Measurements from ENCODE around the gene LRCH1.

The LRCH1 gene

DNA sequence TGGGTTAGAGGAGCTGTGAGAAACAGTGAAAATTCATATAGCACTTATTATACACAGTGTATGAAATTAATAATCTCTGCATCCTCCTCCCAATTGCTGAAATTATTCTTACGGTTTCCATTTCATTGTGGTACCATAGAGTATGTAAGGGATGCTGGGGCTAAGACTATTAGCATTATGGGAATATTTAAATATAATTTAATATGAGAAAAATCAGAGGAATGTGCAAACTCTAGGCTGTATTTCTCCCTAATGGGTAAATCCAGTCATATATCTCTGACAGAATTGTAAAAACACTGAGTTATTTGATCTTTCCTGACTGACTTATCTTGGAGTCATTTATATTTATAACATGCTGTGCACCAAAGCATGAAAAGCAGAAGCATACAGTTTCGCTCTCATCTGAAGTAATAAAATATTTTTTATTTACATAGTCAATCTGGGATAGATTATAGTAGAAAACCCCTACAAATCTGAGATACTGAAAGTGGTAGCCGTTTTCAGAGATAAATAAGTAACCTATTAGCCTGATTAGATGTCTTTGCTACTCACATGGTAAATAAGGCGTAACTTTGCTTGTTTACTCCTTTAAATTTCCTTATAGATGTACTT is 34.9 kb downstream of the LRCH1 start:
- no peak for DNase-seq (ENCODE audit: low read depth in 2 of 3, low spot score in 1 of 3)

DNA sequence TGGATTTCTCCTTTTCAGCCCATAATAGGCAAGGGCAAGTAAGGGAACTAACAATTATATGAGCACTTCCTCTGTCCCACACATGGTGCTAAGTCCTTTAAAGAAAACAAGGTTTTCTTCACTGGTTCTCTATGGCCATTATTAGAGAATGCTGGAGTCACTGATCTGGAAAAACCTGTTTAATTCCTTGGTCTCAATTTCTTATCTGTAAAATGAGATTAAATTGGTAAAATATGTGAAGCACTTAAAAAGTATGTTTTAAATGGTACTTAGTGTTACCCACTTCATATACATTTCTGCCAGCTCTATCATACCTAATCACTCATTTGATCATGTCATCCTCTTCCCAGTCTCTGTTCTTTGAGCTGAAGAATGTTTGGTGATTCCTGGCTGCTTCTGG is 39.4 kb downstream of the LRCH1 start:
- DNase-seq (ENCODE audit: low read depth in 2 of 3, low spot score in 1 of 3), result no peak

DNA sequence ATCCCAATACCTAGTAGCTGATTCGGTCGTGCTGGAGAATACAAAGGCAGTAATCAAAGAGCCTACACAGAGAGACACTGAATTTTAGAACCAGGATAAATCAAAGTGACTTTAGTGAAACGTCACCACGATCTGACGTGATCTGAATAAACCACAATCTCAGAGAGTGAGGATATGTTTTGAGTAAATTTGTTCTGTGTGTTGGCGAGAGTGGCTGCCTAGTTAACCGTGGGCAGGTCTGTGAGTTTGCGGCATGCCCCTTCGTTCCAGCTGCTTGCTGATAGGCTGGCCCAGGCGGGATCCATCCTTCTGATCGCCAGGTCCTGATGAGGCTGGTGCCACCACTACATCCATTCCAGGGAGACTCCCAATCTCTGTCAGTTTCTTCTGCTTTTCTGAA is 40.4 kb downstream of the LRCH1 start:
- DNase-seq (ENCODE audit: low read depth in 2 of 3, low spot score in 1 of 3), result peak; percentile 37 to 50 (median 41)

- no peak for DNase-seq (ENCODE audit: low read depth in 2 of 3, low spot score in 1 of 3)
Observed at GRCh38 chr13:46594374-46595078, 41.6 kb downstream of the LRCH1 start.

- DNase-seq (ENCODE audit: low read depth in 2 of 3, low spot score in 1 of 3), result no peak
Observed at GRCh38 chr13:46595136-46595884, 42.3 kb downstream of the LRCH1 start.

- no peak for DNase-seq (ENCODE audit: low read depth in 2 of 3, low spot score in 1 of 3)
Observed at GRCh38 chr13:46595885-46596275, 42.9 kb downstream of the LRCH1 start.

DNA sequence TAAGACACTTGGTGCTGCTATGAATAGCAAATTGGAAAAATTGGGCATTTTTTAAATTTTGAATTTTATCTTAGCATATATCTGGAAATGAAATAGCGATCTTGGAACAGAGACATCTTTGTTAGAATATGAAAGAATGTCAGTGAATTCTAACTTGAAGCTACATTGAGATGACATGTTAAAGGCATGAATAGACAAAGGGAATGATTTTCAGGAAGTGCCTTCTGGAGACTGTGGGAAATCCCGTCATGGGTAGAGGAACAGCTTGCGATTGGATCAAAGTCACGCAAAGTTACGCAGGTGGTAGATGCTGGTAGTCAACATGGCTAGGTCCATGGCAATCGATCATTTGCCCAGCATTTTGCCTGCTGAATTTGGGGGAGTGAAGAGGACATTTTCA is 43.5 kb downstream of the LRCH1 start:
- DNase-seq (ENCODE audit: low read depth in 2 of 3, low spot score in 1 of 3), result no peak

DNA sequence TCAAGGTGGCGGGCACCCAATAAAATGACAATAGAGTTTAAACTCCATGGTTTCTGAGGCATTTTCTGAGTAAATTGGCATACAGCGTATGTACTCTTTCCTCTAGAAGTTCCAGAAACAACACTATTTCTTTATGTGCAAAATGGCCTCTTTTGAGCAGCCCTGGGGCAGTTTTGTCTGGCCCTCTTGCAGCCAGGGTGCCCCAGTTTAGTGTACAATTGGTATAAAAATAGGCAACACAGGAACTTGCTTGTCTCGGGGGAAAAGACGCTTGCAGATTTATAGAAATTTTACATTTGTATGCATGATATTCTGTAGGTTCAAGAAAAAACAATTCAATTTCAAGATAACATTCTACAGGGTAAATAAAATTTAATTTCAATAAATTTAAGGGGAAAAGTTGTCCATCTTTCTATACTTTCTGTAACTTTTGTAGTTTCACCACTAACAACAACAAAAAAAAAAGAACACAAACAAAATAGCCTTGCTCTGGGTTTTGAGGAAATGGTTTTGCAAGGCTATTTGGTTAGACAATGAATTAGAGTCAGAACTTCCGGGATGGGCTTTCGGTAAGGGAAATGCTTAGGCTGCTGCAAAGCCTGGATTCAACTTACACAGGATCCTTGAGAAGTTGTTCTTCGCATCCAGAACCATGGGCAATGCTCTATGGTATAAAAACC is 45.3 kb downstream of the LRCH1 start:
- no peak for DNase-seq (ENCODE audit: low read depth in 2 of 3, low spot score in 1 of 3)

DNA sequence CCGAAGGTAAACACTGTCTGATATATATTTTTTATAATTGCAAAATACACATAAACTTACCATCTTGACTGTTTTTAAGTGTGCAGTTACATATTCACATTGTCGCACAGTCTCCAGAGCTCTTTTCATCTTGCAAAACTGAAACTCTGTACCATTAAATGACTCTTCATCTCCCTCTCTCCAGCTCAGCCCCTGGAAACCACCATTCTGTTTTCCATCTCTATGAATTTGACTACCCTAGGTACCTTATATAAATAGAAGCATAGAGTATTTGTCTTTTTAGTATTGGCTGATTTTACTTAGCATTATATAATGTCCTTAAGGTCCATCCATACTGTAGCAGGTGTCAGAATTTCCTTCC is 45.8 kb downstream of the LRCH1 start:
- DNase-seq (ENCODE audit: low read depth in 2 of 3, low spot score in 1 of 3), result no peak

GRCh38 chr13:46600943-46601311 is 48.0 kb downstream of the LRCH1 start:
- DNase-seq (ENCODE audit: low read depth in 2 of 3, low spot score in 1 of 3), result no peak

GRCh38 chr13:46602531-46602930 is 49.6 kb downstream of the LRCH1 start:
- DNase-seq (ENCODE audit: low read depth in 2 of 3, low spot score in 1 of 3), result no peak

DNA sequence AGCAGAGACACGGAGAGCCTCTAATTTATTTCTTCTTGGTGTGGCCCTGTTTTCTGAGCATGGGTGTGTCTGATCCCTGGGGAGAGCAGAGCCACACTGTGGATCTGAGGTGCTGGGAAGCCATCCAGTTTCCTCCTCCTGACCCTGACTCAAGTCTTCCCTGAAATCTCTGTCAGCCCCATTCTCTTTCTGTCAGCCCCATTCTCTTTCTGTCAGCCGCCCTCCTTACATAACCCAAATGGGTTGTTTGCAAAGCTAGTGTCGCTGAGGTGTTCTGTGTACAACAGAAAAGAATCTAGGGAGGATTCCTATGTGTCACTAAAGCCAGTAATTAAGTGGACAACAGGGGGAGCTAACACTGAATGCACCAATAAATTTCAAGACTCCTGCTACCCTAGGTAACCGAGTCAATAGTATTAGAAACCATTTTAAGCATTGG is 50.2 kb downstream of the LRCH1 start:
- no peak for DNase-seq (ENCODE audit: low read depth in 2 of 3, low spot score in 1 of 3)

GRCh38 chr13:46604226-46604990 is 51.4 kb downstream of the LRCH1 start:
- no peak for DNase-seq (ENCODE audit: low read depth in 2 of 3, low spot score in 1 of 3)

DNA sequence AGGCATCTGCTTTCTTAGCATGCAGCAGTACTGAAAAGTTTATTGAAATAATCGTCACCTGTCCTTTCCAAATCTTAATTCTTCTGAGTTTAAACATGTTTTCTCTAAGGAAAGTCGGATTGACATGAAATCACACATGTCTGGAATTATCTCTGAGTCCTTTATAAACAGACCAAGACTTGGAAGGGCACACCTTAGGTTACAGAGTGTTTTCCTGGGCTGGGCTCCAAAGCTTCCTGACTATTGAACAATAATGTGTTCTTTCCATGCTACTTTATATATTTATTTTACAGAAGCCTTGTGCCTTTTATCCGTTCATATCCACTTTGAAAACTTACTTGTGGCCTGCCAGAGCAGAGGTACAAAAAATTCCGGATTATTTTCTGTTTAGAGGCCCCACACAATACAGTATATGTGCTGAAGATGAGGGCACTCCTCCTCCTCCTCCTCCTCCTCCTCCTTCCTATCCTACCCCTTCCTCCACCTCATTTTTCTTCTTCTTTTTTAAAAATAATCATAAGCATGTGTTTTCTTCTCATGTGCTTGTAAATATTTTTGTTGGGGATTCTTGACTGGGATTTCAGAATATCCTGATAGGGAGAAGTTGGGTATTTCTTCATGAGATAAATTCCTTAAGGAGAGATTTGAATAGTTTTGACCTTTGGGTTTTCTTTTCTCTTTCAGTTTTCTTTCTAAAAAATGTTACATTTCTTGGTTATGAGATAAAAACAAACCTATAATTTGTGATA is 52.3 kb downstream of the LRCH1 start:
- no peak for DNase-seq (ENCODE audit: low read depth in 2 of 3, low spot score in 1 of 3)

- no peak for DNase-seq (ENCODE audit: low read depth in 2 of 3, low spot score in 1 of 3)
Observed at GRCh38 chr13:46605825-46606554, 53.0 kb downstream of the LRCH1 start.

- DNase-seq (ENCODE audit: low read depth in 2 of 3, low spot score in 1 of 3), result no peak
Observed at GRCh38 chr13:46606970-46607369, 54.0 kb downstream of the LRCH1 start.

DNA sequence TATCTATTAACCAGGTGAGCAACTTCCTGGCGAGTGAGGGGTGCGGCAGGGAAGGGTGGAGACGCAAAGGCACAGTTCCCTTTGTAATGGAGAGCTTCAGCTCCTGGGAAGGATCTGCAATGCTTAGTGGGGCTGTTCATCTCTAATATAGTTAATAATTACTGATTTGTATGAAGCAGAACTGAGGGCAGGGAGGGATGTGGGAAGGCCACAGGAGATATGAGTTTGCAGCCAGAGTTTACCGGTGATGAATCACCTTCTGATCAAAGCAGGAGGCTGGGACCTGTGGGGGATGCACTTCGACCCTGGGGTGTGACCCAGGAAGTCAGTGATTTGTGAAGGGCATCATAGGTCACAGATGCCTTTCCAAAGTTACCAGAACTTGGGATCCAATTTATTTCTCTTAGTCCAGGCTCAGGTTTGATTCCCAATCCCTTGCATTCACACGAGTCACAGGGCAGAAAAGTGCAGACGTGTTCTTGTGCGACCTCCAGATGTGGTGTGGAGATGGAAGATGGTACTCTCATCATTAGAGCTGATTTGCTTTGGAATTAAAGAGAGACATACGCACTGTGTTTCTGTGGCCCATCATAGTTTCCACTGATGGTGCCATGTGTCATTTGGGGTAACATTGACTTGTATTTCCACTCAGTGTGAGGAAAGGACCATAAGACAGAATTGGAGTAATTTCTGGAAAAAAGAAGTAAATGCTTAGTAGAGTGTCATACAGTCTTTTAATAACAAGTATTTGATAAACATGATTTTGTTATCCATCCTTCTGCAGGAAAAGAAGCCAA is 55.0 kb downstream of the LRCH1 start:
- DNase-seq (ENCODE audit: low read depth in 2 of 3, low spot score in 1 of 3), result no peak

DNA sequence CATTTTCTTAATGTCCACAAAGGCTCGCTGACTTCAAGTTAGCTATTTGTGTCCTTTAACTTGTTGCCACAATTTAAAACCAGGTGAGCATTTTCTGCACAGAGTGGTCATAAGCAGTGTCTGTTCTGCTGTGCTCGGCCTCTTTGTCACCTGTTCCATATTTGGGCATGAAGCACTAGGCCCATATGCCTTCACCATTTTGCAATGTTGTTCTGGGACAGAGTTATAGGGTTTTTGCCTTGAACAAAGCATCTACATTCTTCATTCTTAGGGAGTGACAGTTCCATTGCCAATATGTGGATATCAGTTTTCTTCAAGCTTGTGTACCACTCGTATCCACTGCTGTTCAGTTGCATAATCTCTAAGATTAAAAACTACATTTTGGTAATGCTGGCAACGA is 56.1 kb downstream of the LRCH1 start:
- DNase-seq (ENCODE audit: low read depth in 2 of 3, low spot score in 1 of 3), result no peak

DNA sequence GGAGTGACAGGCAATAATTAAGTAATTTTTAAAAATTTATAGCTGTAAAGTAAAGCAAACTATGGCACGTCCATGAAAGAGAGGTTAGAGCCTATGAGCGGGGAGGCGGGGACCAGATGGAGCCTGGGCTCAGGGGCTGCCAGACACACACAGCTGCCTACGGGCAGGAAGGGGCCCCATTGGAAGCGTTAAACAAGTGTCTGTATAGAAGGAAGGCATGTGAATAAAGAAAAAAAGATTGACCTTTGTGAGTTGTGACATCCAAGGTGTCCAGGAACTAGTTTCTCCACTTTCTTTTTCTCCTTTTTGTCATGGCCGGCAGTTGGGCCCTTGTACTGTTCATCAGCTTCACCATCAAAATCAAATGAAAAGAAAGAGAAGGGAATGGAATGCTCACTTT is 56.8 kb downstream of the LRCH1 start:
- no peak for DNase-seq (ENCODE audit: low read depth in 2 of 3, low spot score in 1 of 3)

Data from stimulated activated CD4-positive, alpha-beta T cell treated with anti-CD3 and anti-CD28 coated beads, Interleukin-12 subunit alpha, Interleukin-12 subunit beta, amount 100 ng/mL, for 48 hours (primary cell).